Mesenteric fat pad (tissue), 1 donor: ENCODE results near the gene IFIT1B. TPM values are rescaled to one million over a fixed set of nuclear protein-coding genes. Genes with fewer than 3 reads are reported as not detected.
"Not testable (repeated sequence)": the region's sequence is repeated elsewhere in the genome, so short reads cannot be mapped to it uniquely, and the experiment has no call there.

ENCODE experiments used
- DNase-seq: peaks from one replicate; pipeline ENCODE4 v3.0.0-alpha.2; 2020; ENCODE audit warnings: low spot score
- total RNA-seq: library from RNA; stranded (reverse); fragmentation: NEBNext Ultra II Directional; extraction: Animal tissue kit (Norgen Biotek cat#: 25700); gene quantifications from one replicate; pipeline ENCODE4 v1.2.1, GENCODE V29; 2021
- donor health status: DM: yes; HTN: yes; CAD: no.

Gene IFIT1B
- total RNA-seq, 1 donor from 2014 or later: not detected

DNA sequence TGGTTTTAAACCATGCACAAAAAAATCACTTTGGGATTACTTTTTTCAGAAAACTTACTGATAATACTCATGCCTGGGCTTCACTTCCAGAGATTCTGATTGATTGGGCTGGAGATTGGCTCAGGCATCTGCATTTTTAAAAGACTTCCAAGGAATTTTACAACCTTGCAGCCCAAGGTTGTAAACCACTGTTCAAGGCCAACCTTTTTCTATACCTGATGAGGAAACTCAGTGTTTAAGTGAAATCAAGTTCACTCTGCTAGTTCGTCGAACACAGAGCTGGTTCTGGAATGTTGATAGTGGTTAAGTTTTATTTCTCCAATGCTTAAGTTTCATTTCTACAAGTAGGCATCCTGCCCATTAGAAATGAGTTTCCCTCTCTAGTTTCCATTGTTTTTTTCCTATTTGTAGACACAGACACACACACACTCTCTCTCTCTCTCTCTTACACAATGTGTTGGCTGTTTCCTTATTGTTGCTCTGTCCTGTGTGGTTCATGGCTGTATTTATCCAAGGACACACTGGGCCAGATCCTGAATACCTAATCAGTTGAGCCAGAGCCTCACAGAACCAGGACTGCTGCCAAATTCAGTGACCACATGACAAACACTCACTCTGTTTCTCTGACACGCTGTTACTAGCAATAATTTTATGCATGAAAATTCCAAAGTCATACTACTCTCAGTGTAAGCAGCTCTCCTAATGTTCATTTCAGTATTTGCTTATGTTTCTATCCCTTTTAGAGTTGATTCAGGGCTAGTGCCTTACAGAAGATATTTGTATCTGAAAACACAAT lies 3.7 kb upstream of the IFIT1B start:
- DNase-seq: no peak

DNA sequence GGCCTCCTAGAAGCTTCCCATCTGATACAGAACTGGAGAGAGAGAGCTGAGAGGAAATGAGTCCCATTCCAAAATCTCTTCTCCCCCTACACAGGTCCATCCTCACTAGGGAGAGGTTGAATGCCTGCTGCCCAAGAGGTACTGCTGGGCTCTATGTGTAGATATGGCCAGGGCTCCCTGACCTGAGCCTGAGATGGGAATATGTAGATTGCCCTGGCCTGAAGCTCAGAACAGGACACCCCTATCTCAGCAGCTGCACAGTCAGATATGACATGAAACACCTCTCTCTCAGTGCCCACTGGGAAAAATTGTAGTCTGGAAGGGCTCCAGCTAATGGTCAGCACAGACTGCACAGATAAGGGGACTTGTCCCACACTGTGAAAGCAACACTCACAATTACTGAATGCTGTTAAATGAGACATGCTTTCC lies 3.1 kb upstream of the IFIT1B start:
- DNase-seq: no peak

DNA sequence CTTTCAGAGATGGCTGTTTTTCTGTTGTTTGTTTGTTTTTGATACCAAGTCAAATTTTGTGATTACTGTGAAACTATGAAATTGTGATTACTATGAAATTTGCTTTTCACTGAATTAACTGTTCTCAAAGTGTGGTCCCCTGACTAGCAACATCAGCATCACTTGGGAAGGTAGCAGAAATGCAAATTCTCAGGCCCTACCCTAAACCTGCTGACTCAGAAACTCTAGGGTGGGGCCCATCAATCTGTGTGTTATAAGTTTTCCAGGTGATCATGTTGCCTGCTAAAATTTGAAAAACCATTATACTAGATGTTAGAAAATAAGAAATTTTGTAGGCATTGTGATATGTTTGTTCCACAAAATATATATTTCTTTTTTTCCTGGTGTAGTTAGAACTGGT lies 1.2 kb downstream of the IFIT1B start:
- no peak for DNase-seq

DNA sequence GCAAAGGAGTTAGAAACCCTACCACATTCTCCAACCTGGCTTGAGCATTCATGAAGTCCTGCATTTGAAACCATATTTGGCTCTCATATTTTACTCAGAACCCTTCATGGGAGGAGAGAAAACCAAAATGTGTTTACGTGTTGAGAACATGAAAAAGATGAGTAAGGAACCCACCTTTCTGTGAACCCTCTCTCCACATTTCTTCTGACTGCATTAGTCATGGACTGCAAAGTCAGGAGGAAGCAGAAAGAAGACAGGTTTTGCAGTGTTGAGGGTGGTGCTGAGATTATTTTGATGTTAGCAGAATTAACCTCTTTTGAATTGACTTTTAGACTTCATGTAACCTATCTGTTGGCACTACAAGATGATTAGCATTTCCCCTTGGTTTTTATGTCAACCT lies 4.9 kb downstream of the IFIT1B start:
- DNase-seq: no peak

DNA sequence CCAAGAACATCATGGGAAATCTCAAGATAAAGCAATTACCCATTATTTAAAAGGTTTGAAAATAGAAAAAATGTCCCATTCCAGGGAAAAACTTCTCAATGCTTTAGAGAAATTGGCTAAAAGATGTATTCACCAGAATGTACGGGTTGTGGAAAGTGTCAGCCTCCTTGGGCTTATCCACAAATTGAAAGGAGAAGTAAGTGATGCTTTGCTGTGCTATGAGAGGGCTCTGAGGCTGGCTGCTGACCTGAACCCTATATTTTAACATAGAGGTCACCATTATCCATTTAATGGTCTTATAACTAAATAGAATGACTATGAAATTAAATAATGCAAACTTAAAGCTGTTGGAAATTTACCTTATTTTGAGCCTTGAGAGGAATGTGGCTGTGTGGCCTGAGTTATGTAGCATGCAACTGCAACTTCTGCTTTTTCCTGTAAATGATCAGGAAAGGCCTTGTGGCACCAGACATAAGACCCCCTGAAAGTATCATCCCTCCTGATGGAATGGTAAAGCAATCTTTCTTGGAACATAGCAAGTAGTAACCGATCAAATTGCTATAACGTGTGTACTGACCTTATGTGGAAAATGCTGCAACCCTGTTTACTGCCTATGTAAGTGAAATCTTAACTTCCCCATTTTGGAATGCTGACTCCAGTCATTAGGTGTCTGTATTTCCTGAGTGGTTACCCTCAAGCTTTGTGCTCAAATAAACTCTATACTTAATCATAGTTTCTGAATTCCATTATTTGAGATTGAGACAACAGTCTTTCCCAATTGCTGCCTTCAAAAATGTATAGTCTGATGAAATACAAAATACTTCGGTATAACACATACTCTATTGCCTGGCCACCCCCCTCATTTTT lies 6.9 kb downstream of the IFIT1B start:
- no peak for DNase-seq

DNA sequence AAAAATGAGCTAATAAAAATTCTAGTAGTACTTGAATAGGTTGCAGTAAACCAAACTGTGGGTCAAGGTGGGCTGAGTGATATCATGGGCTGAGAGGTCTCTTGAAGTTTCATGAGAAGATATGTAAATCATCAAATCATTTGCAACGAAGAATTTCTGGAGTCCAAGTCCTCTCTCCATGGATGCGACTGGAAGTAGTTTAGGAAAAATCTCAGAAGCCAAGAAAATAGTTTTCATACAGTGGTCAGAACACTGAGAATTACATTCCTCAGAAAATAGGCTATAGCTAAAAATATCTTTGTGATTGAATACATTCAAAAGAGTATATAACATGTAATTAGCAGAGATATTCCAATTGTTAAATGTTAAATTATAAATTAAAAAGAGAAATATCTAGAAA lies 10.9 kb downstream of the IFIT1B start:
- no peak for DNase-seq

DNA sequence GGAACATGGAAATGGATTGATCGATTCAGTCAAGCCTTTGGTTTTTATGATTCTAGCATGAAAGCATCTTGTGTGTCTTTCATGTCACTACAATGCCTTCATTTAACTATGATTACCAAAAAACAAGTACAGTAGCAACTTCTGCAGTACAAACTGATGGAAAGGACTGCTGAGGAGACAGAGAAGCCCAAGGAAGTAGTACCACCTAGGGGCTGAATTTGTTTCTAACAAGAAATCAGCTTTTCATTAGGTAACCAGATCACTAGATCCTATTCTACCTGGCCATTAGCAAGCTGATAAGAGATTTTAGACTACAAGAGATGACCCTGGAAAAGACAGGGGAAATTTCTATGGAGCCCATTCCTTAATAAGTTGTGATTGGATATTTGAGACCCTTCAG lies 11.4 kb downstream of the IFIT1B start:
- no peak for DNase-seq

DNA sequence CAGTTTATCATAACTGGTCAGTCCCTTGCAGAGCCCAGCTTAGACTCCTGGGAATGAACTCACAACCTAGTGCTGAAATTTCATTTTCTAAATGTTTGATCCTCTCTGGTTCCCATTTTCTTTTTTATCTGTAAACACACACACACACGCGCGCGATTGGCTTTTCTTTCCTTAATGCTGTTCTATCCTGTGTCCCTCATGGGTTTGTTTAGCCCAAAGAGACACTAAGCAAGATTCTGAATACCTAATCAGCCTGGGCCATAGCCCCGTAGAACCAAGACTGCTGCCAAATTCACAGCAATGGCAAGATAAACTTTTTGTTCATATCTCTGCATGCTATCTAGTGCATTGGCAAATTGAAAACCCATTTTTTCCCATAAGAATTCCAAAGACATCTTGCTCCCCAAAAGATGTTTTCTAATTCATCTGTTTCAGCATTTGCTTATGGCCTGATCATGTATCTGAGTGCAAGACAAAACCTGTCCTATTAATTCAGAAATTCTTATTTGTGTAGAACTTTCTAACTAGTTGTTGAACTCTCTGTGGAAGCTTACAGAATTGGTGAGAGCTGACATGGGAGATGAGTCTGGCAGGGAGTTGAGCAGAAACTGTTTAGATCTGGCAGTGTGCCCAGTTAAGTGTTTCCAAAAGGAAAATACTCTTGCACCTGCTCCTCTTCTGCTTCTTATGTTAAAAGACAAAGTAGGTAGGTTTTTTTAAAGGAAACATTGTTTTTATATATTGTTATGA lies 12.8 kb downstream of the IFIT1B start:
- no peak for DNase-seq

DNA sequence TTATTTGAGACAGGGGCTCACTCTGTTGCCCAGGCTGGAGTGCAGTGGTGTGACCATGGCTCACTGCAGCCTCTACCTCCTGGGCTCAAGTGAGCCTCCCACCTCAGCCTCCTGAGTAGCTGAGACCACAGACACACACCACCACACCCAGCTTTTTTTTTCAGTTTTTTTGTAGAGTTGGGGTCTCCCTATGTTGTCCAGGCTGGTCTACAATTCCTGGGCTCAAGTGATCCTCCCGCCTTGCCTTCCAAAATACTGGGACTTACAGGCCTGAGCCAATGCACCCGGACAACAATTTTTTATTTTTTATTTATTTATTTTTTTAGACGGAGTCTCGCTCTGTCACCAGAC lies 13.3 kb downstream of the IFIT1B start:
- not testable (repeated sequence) for DNase-seq

DNA sequence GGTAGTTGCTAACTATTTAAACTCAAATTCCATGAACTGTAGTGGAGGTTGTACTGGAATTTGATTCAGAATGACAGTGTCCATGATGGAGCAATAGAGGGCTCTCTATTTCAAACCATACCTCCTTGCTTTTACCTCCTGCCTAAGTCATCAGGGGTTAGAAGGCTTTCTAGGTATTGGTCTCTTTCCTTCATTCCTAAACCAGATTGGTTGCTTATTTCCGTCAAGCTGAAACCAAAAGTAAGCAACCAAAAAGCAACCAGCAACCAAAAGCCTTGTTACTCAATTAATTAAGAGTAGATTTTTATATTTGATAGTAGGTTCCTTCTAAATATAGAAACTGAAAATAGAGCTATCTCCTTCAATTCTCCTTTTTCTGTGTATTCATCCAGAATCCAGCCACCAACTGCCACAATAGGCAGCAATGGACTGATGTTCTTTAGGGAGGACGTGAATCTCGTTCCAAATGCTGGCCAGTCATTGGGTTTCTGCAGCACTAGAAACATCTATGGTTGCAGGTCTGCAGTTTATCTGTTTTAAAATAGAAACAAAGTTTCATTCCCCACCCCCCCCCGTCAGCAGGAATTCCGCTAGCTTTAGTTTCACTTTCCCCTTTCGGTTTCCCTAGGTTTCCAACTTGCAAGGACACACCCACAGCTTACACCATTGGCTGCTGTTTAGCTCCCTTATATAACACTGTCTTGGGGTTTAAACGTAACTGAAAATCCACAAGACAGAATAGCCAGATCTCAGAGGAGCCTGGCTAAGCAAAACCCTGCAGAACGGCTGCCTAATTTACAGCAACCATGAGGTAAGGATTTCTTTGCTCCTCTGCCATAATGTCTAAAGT lies 14.3 kb downstream of the IFIT1B start, which contains the start of gene IFIT1:
Gene IFIT1 (plus strand): TSS at position 717 of the 850 bp plus-strand sequence. CDS start 90 bp downstream, at position 807.
- no peak for DNase-seq

DNA sequence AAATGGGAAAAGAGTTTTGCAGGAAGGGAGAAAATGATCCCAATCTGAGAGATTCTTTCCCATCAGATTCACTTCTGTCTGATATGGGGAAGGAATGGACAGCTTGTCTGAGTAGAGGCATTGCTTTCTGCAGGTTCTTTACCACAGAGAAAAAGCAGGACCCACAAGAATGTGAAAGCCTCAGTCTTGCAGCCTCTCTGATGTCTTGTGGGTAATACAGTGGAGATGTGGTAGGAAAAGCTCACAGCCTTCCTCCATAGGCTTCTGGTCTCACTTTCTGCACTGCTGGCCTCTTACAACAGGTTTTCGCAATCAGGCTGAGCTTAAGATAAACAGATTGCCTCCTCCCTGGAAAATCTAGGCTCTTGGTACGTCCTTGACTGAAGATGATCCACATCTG lies 15.1 kb downstream of the IFIT1B start:
- no peak for DNase-seq

DNA sequence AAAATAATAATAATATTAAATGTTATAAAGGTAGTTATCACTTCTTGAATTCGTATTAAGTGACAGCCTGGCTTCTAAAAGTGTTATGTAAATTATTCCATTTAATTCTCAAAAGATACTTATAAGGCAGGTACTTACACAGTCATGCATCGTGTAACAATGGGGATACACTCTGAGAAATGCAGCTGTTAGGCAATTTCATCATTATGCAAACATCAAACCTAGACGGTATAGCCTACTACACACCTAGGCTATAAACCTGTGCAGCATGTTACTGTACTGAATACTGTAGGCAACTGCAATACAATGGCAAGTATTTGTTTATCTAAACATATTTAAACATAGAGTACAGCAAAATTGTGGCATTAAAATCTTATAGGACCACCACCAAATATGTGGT lies 16.0 kb downstream of the IFIT1B start:
- no peak for DNase-seq

DNA sequence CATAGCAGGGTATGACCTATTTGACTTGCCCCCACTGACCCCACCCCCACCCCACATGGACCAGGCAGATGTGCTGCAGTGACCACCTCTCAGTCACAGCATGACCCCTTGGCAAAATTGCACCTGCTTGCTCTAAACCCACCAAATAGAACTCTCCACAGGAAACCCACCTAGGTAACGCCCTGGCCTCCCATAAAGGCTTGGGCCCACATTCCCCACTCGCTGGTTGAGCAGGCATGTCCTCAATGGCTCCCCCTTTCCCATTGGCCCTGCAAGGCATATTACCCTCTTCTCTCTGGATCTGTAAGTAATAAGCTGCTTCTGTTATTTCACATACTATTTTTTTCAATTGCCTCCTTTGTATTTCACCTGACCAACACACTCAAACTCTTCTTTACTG lies 17.3 kb downstream of the IFIT1B start:
- no peak for DNase-seq

DNA sequence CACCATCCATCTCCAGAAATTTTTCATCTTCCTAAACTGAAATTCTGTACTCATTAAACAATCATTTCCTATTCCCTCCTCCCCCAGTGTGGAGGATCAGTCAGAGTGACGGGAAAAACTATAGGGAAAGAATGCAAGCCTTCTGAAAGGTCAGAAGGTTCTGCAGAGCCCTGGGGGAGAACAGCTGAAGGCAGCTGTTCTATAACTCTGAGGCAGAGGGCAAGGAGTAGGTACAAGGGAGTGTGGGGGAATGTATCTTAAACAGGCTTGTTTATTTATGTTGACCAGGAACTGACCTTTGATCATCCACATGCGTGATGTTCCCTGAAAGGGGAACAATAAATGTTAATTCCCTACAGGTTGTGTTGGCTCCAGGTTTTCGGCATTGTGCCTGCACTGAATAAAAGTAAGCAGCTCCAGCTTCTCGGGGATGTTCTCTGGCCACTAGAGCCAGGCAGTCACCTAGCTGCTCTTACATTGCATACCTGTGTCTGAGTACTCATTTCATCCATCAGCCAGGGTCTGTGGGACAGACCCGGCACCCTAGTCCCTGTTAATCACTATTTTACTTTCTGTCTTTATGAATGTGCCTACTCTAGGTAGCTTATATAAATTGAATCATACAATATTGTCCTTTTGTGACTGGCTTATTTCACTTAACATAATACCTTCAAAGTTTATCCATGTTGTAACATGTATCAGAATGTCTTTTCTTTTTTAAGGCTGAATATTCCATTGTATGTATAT lies 20.3 kb downstream of the IFIT1B start:
- DNase-seq: no peak

DNA sequence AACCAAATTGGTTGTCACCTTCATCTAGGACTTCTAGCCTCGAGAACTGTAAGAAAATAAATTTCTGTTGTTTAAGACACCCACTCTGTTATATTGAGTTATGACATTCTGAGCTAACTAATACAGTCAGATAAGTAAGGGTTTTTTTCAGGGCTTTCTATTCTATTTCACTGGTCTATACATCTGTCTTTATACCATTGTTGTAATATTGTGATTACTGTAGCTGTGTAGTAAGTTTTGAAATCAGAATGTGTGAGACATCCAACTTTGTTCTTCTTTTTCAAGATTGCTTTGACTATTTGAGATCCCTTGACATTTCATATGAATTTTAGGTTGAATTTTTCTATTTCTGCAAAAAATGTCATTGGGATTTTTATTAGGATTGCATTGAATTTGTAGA lies 22.1 kb downstream of the IFIT1B start:
- no peak for DNase-seq

DNA sequence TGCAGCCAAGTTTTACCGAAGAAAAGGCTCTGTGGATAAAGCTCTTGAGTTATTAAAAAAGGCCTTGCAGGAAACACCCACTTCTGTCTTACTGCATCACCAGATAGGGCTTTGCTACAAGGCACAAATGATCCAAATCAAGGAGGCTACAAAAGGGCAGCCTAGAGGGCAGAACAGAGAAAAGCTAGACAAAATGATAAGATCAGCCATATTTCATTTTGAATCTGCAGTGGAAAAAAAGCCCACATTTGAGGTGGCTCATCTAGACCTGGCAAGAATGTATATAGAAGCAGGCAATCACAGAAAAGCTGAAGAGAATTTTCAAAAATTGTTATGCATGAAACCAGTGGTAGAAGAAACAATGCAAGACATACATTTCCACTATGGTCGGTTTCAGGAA lies 25.2 kb downstream of the IFIT1B start:
- DNase-seq: no peak

DNA sequence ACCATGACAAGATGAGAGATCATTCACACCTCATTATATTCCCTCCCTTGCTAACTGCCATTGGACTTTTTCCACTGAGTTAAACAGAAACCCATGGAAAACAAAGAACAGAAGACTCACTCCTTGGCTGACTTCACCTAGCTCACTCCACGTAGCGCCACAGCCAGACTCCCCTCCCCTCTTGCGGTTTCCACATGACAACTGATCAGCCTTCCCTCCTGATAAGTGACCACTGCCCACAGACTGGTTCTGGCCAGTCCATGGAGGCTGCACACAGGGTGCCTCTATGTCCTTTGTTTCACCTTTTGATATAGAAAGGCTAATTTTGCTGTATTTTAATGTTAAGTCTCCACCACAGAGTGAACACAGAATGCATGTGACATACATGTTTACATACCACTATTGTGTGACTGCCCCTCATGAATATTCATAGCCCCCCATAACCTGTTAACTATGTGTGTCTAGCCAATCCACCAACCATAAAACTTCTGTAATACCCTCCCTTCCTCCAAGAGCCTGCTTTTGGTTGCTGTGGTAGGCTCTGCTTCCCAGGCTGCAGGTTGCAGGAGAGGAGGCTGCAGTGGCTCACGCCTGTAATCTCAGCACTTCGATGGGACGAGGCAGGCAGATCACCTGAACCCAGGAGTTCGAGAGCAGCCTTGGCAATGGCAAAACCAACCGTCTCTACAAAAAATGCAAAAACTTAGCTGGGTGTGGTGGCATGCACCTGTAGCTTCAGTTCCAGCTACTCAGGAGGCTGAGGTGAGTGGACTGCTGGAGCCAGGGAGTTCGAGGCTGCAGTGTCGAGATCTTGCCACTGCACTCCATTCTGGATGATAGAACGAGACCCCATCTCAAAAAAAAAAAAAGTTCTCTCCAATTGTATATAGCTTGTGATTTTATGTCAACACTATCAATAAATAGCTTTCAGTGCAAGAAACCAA lies 26.5 kb downstream of the IFIT1B start:
- DNase-seq: no peak

DNA sequence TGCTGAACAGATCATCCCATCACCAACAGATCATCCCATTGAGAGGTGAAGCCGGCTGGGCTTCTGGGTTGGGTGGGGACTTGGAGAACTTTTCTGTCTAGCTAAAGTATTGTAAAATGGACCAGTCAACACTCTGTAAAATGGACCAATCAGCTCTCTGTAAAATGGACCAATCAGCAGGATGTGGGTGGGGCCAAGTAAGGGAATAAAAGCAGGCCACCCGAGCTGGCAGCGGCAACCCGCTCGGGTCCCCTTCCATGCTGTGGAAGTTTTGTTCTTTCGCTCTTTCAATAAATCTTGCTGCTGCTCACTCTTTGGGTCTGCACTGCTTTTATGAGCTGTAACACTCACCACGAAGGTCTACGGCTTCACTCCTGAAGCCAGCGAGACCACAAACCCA lies 28.3 kb downstream of the IFIT1B start:
- DNase-seq: not testable (repeated sequence)

DNA sequence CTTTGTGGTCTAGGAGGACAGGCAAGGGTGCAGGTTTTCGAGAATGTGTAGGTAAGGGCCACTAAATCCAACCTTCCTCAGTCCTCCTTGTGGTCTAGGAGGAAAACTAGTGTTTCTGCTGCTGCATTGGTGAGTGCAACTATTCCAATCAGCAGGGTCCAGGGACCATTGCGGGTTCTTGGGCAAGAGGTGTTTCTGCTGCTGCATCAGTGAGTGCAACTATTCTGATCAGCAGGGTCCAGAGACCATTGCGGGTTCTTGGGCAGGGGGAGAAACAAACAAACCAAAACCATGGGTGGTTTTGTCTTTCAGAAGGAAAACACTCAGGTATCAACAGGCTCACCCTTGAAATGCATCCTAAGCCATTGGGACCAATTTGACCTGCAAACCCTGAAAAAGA lies 29.9 kb downstream of the IFIT1B start:
- not testable (repeated sequence) for DNase-seq
